ENCODE results near the gene MAK. TPM values are rescaled to one million over a fixed set of nuclear protein-coding genes. Genes with fewer than 3 reads are reported as not detected.
A peak's percentile ranks its signal among the peaks of the same experiment; 100 is the strongest.
"Not testable (repeated sequence)": the region's sequence is repeated elsewhere in the genome, so short reads cannot be mapped to it uniquely, and the experiment has no call there.

The MAK gene
- total and polyA plus RNA-seq, 2 experiments from 2014 or later: 0.35 to 1.6 TPM

DNA sequence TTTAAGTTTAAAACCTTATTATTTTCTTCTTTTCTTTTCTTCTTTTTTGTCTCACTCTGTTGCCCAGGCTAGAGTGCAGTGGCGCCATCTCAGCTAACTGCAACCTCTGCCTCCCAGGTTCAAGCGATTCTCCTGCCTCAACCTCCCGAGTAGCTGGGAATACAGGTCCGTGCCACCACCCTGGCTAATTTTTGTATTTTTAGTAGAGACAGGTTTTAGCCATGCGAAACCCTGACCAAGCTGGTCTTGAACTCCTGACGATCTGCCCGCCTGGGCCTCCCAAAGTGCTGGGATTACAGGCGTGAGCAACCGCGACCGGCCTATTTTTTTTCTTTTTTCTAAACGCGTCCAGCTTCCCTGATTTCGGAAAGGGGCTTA lies 43.9 kb upstream of the MAK start:
- peaks cover 76% of the 10 kb centered on the region for H3K27me3 Mint-ChIP-seq (ENCODE audit: insufficient read depth, low read depth, poor library complexity)

DNA sequence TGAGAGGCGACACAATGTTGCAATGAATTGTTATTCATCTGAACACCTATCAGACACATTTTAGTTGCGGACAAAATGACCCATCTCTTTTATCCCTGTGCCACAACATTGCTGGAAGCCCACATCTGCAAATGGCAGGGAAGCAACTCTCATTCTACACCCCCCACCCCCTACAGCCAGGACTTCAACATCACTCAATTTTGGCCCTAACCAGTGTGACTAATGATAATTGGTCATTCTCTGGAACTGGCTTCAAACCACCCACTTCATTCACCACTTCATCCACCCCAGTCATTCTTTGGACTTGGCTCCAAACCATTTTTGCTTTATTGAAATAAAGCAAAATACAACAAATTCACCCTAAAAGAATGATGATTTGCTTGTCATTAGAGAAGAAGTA lies 42.0 kb upstream of the MAK start:
- Mint-ChIP-seq H3K4me1 (peaks cover 3% of the 10 kb centered on the region; the same call in 2 of the 3 replicates), H3K27ac (no peak overlapping the region), H3K4me3 (no peak overlapping the region), H3K9me3 (no peaks in the 10 kb centered on the region; the same call in 2 of the 3 replicates), H3K27me3 (ENCODE audit: insufficient read depth, low read depth, poor library complexity) (peaks cover 63% of the 10 kb centered on the region), H3K36me3 (ENCODE audit: low read depth) (no peaks in the 10 kb centered on the region)
- Histone ChIP-seq H3F3A (replicated peaks; ENCODE audit: low read depth) (0 out of 2 replicates have a peak, but pooled peaks cover 2% of the 10 kb centered on the region), H3K79me2 (replicated peaks; ENCODE audit: insufficient read depth) (no peaks in the 10 kb centered on the region), H3K9me2 (ENCODE audit: insufficient read depth) (no peaks in the 10 kb centered on the region), H3K27me3 (ENCODE audit: insufficient read depth) (peaks cover 69% of the 10 kb centered on the region), H2AFZ (no peak overlapping the region), H3K36me3 (ENCODE audit: insufficient read depth) (no peaks in the 10 kb centered on the region), H3K27ac (ENCODE audit: low read depth) (no peak overlapping the region), H3K4me1 (ENCODE audit: insufficient read depth) (0 out of 2 replicates have a peak, but pooled peaks cover 6% of the 10 kb centered on the region), H3K4me3 (no peak overlapping the region), H4K20me1 (replicated peaks; ENCODE audit: insufficient read depth) (no peaks in the 10 kb centered on the region), H3K4me2 (no peak overlapping the region)
- TF ChIP-seq REST (IDR thresholded peaks at IDR 0.05; ENCODE audit: unreplicated experiment): no peak
- TF ChIP-seq CREB1 (CRISPR knock-in tag; IDR thresholded peaks at IDR 0.05; ENCODE audit: low read depth): no peak
- TF ChIP-seq POLR2AphosphoS5 (IDR thresholded peaks at IDR 0.05; ENCODE audit: low read depth): no peak
- no peak for TF ChIP-seq EZH2 (IDR thresholded peaks at IDR 0.05; ENCODE audit: low read depth, unreplicated experiment)
- no peak for TF ChIP-seq JUNB (IDR thresholded peaks at IDR 0.05; ENCODE audit: unreplicated experiment)
- TF ChIP-seq, protein P1, sequence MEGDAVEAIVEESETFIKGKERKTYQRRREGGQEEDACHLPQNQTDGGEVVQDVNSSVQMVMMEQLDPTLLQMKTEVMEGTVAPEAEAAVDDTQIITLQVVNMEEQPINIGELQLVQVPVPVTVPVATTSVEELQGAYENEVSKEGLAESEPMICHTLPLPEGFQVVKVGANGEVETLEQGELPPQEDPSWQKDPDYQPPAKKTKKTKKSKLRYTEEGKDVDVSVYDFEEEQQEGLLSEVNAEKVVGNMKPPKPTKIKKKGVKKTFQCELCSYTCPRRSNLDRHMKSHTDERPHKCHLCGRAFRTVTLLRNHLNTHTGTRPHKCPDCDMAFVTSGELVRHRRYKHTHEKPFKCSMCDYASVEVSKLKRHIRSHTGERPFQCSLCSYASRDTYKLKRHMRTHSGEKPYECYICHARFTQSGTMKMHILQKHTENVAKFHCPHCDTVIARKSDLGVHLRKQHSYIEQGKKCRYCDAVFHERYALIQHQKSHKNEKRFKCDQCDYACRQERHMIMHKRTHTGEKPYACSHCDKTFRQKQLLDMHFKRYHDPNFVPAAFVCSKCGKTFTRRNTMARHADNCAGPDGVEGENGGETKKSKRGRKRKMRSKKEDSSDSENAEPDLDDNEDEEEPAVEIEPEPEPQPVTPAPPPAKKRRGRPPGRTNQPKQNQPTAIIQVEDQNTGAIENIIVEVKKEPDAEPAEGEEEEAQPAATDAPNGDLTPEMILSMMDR (conservative IDR thresholded peaks at IDR 0.05; ENCODE audit: low read depth in 2 of 2): no peak
- no peak for TF ChIP-seq EZH2phosphoT487 (IDR thresholded peaks at IDR 0.05; ENCODE audit: unreplicated experiment)
- no peak for TF ChIP-seq ETS1 (IDR thresholded peaks at IDR 0.05)
- no peak for DNase-seq (ENCODE audit: low spot score)
- no peak for ATAC-seq

More for the DNA sequence above, 43.9 kb upstream of the MAK start:
- H4K20me1 ChIP-seq (replicated peaks; ENCODE audit: insufficient read depth); H3K4me1 ChIP-seq (ENCODE audit: insufficient read depth); H3K27ac Mint-ChIP-seq; H3K79me2 ChIP-seq (replicated peaks; ENCODE audit: insufficient read depth); H3K9me2 ChIP-seq (ENCODE audit: insufficient read depth); H3K27ac ChIP-seq (ENCODE audit: low read depth); ATAC-seq; H3K4me1 Mint-ChIP-seq; H3K9me3 Mint-ChIP-seq; DNase-seq (ENCODE audit: low spot score); H3K36me3 ChIP-seq (ENCODE audit: insufficient read depth); H3K36me3 Mint-ChIP-seq (ENCODE audit: low read depth); H3F3A ChIP-seq (replicated peaks; ENCODE audit: low read depth): not testable (repeated sequence)
- peak overlapping the region; percentile 68 for H3K4me3 ChIP-seq
- peak overlapping the region; percentile 93 for H3K4me2 ChIP-seq
- peak overlapping the region; percentile 82 for H3K4me3 Mint-ChIP-seq
- H3K27me3 ChIP-seq (ENCODE audit: insufficient read depth): peaks cover 76% of the 10 kb centered on the region
- peak; percentile 23 for TF ChIP-seq EZH2 (IDR thresholded peaks at IDR 0.05; ENCODE audit: low read depth, unreplicated experiment)
- peak overlapping the region; percentile 93 for H2AFZ ChIP-seq
